Neural progenitor cell (in vitro differentiated cells): ENCODE measurements around the gene TMEM59. TPM values are rescaled to one million over a fixed set of nuclear protein-coding genes. Genes with fewer than 3 reads are reported as not detected.

Experiments used
- DNase-seq: peaks from one replicate; pipeline ENCODE4 v3.0.0-alpha.2; 2016; ENCODE audit warnings: low spot score
- H2AFZ ChIP-seq: fragments of 200-600 bp; sonication (generic); replicated peaks from 2 replicates; pipeline ENCODE4 v1.6.1; 2016; ENCODE audit warnings: antibody characterized with exemption
- H3F3A ChIP-seq: fragments of 200-600 bp; sonication (generic); 2 replicates; pipeline ENCODE4 v1.6.1; 2016; ENCODE audit warnings: antibody characterized with exemption, low read depth
- H3K27ac ChIP-seq: fragments of 200-600 bp; sonication (generic); 2 replicates; pipeline ENCODE4 v1.5.1; 2016; ENCODE audit warnings: mild to moderate bottlenecking
- H3K27me3 ChIP-seq: fragments of 200-600 bp; sonication (generic); 2 replicates; pipeline ENCODE4 v1.6.1; 2016; ENCODE audit warnings: mild to moderate bottlenecking, moderate library complexity
- H3K36me3 ChIP-seq: fragments of 200-600 bp; sonication (generic); 2 replicates; pipeline ENCODE4 v1.5.1; 2016
- H3K4me1 ChIP-seq: fragments of 200-600 bp; sonication (generic); 2 replicates; pipeline ENCODE4 v1.6.1; 2016; ENCODE audit warnings: mixed run types
- H3K4me2 ChIP-seq: fragments of 200-600 bp; sonication (generic); 2 replicates; pipeline ENCODE4 v1.6.1; 2016
- H3K4me3 ChIP-seq: fragments of 200-600 bp; sonication (generic); 2 replicates; pipeline ENCODE4 v1.5.1; 2016
- H3K79me2 ChIP-seq: fragments of 200-600 bp; sonication (generic); 2 replicates; pipeline ENCODE4 v1.6.1; 2016; ENCODE audit warnings: low read depth
- H3K9ac ChIP-seq: fragments of 200-600 bp; sonication (generic); 2 replicates; pipeline ENCODE4 v1.6.1; 2016
- H3K9me3 ChIP-seq: fragments of 200-600 bp; sonication (generic); 2 replicates; pipeline ENCODE4 v1.5.1; 2016; ENCODE audit warnings: low read depth
- H4K20me1 ChIP-seq: fragments of 200-600 bp; sonication (generic); 2 replicates; pipeline ENCODE4 v1.6.1; 2016; ENCODE audit warnings: low read depth
- H3K27ac Mint-ChIP-seq: 3 replicates; pipeline ENCODE4 v1.8.0; 2021; ENCODE audit warnings: mixed read lengths
- H3K27me3 Mint-ChIP-seq: 2 replicates; pipeline ENCODE4 v1.8.0; 2022; ENCODE audit warnings: low read depth, mild to moderate bottlenecking, inconsistent platforms, moderate library complexity, mixed read lengths; ENCODE audit not compliant: insufficient read depth
- H3K36me3 Mint-ChIP-seq: 3 replicates; pipeline ENCODE4 v1.8.0; 2021; ENCODE audit warnings: mixed read lengths
- H3K4me1 Mint-ChIP-seq: 3 replicates; pipeline ENCODE4 v1.8.0; 2021; ENCODE audit warnings: mixed read lengths
- H3K4me3 Mint-ChIP-seq: 3 replicates; pipeline ENCODE4 v1.8.0; 2021; ENCODE audit warnings: mild to moderate bottlenecking, moderate library complexity, mixed read lengths
- H3K9me3 Mint-ChIP-seq: 3 replicates; pipeline ENCODE4 v1.8.0; 2020; ENCODE audit warnings: mixed read lengths
- CTCF ChIP-seq: fragments of 200-600 bp; sonication (generic); IDR thresholded peaks from 2 replicates; pipeline ENCODE4 v1.5.1; 2017; ENCODE audit warnings: antibody characterized with exemption, mild to moderate bottlenecking
- EZH2 ChIP-seq: fragments of 200-600 bp; sonication (generic); IDR thresholded peaks from 2 replicates; pipeline ENCODE4 v1.6.1; 2017; ENCODE audit warnings: antibody characterized with exemption, mild to moderate bottlenecking, moderate library complexity
- EZH2phosphoT487 ChIP-seq: fragments of 200-600 bp; sonication (generic); IDR thresholded peaks from 2 replicates; pipeline ENCODE4 v1.6.1; 2017; ENCODE audit warnings: antibody characterized with exemption
- total RNA-seq: library from RNA; depleted of rRNA; stranded (reverse); fragments of >200 nt; gene quantifications from 2 replicates; pipeline ENCODE4 v1.2.3, GENCODE V29; 2015; ENCODE audit warnings: low replicate concordance

Gene TMEM59
- total RNA-seq, 1 donor from 2014 or later = 139 TPM

GRCh38 chr1:54047384-54048305 lies 5.4 kb downstream of the TMEM59 start:
- H3K79me2 ChIP-seq = peaks cover 64% of the 10 kb centered on the region
- no peak overlapping the region for H3K27ac Mint-ChIP-seq
- no peak overlapping the region for H3K4me2 ChIP-seq

GRCh38 chr1:54046671-54047383 lies 6.2 kb downstream of the TMEM59 start:
- Histone ChIP-seq H3K4me3 (no peak overlapping the region), H3F3A (no peaks in the 10 kb centered on the region), H2AFZ (no peak overlapping the region), H3K27ac (no peak overlapping the region), H3K9ac (no peak overlapping the region), H4K20me1 (peaks cover 19% of the 10 kb centered on the region), H3K4me1 (peaks cover 6% of the 10 kb centered on the region), H3K4me2 (no peak overlapping the region), H3K36me3 (no peaks in the 10 kb centered on the region), H3K9me3 (no peaks in the 10 kb centered on the region), H3K27me3 (no peaks in the 10 kb centered on the region), H3K79me2 (peaks cover 56% of the 10 kb centered on the region)
- Mint-ChIP-seq H3K36me3 (peaks cover 3% of the 10 kb centered on the region), H3K9me3 (no peaks in the 10 kb centered on the region), H3K4me3 (no peak overlapping the region), H3K4me1 (no peaks in the 10 kb centered on the region), H3K27ac (no peak overlapping the region), H3K27me3 (no peaks in the 10 kb centered on the region)
- DNase-seq = no peak
- TF ChIP-seq CTCF (no peak), EZH2 (no peak), EZH2phosphoT487 (no peak)

More at GRCh38 chr1:54047384-54048305, 5.4 kb downstream of the TMEM59 start:
- TF ChIP-seq EZH2phosphoT487 (no peak), EZH2 (no peak), CTCF (no peak)
- Histone ChIP-seq H3F3A (peaks cover 6% of the 10 kb centered on the region), H3K36me3 (no peaks in the 10 kb centered on the region), H4K20me1 (peaks cover 19% of the 10 kb centered on the region), H3K4me3 (no peak overlapping the region), H3K27me3 (no peaks in the 10 kb centered on the region), H3K9ac (no peak overlapping the region), H3K9me3 (no peaks in the 10 kb centered on the region), H2AFZ (no peak overlapping the region), H3K27ac (no peak overlapping the region), H3K4me1 (peaks cover 6% of the 10 kb centered on the region)
- Mint-ChIP-seq H3K4me1 (no peaks in the 10 kb centered on the region), H3K9me3 (no peaks in the 10 kb centered on the region), H3K36me3 (peaks cover 3% of the 10 kb centered on the region), H3K27me3 (no peaks in the 10 kb centered on the region), H3K4me3 (no peak overlapping the region)
- DNase-seq = no peak

- Mint-ChIP-seq H3K4me3 (no peak overlapping the region), H3K4me1 (no peaks in the 10 kb centered on the region), H3K36me3 (peaks cover 3% of the 10 kb centered on the region), H3K9me3 (no peaks in the 10 kb centered on the region), H3K27me3 (no peaks in the 10 kb centered on the region), H3K27ac (no peak overlapping the region)
- Histone ChIP-seq H3K4me3 (no peak overlapping the region), H3K27me3 (no peaks in the 10 kb centered on the region), H3K9me3 (no peaks in the 10 kb centered on the region), H3K9ac (no peak overlapping the region), H4K20me1 (peaks cover 17% of the 10 kb centered on the region), H3K4me2 (no peak overlapping the region), H3K36me3 (no peaks in the 10 kb centered on the region), H2AFZ (no peak overlapping the region), H3K79me2 (peaks cover 43% of the 10 kb centered on the region), H3F3A (no peaks in the 10 kb centered on the region), H3K4me1 (no peaks in the 10 kb centered on the region), H3K27ac (no peak overlapping the region)
- TF ChIP-seq CTCF (no peak), EZH2 (no peak), EZH2phosphoT487 (no peak)
- DNase-seq = no peak
These were observed 7.5 kb downstream of the TMEM59 start for GRCh38 chr1:54045496-54045895.
